Osteocyte (in vitro differentiated cells): ENCODE results near the gene CACNA1H. TPM values are rescaled to one million over a fixed set of nuclear protein-coding genes. Genes with fewer than 3 reads are reported as not detected.

ENCODE experiments used
- DNase-seq: peaks from one replicate; pipeline ENCODE4 v3.0.0; 2021; ENCODE audit warnings: mixed read lengths; ENCODE audit not compliant: unreplicated experiment; ENCODE audit errors: extremely low spot score
- H3K27ac Mint-ChIP-seq: one replicate; pipeline ENCODE4 v1.8.0; 2021; ENCODE audit warnings: mild to moderate bottlenecking, mixed read lengths; ENCODE audit not compliant: unreplicated experiment
- H3K27me3 Mint-ChIP-seq: one replicate; pipeline ENCODE4 v1.8.0; 2021; ENCODE audit warnings: mixed read lengths; ENCODE audit not compliant: unreplicated experiment
- H3K36me3 Mint-ChIP-seq: one replicate; pipeline ENCODE4 v1.8.0; 2021; ENCODE audit warnings: mixed read lengths; ENCODE audit not compliant: unreplicated experiment
- H3K4me1 Mint-ChIP-seq: one replicate; pipeline ENCODE4 v1.8.0; 2021; ENCODE audit warnings: mixed read lengths; ENCODE audit not compliant: unreplicated experiment
- H3K4me3 Mint-ChIP-seq: one replicate; pipeline ENCODE4 v1.8.0; 2021; ENCODE audit warnings: mild to moderate bottlenecking, moderate library complexity, mixed read lengths; ENCODE audit not compliant: unreplicated experiment
- H3K9me3 Mint-ChIP-seq: one replicate; pipeline ENCODE4 v1.8.0; 2021; ENCODE audit warnings: mixed read lengths; ENCODE audit not compliant: unreplicated experiment
- total RNA-seq: library from RNA; stranded (reverse); gene quantifications from 2 replicates; pipeline ENCODE4 v1.2.1, GENCODE V29; 2021
- TF ChIP-seq, protein P1 (sequence below): fragments of 200-600 bp; sonication (generic); IDR thresholded peaks from 2 replicates; pipeline ENCODE4 v1.5.0; 2021; ENCODE audit warnings: antibody characterized with exemption, mild to moderate bottlenecking, moderate library complexity

Gene CACNA1H
- total RNA-seq, 1 donor from 2014 or later: 21.2 TPM

DNA sequence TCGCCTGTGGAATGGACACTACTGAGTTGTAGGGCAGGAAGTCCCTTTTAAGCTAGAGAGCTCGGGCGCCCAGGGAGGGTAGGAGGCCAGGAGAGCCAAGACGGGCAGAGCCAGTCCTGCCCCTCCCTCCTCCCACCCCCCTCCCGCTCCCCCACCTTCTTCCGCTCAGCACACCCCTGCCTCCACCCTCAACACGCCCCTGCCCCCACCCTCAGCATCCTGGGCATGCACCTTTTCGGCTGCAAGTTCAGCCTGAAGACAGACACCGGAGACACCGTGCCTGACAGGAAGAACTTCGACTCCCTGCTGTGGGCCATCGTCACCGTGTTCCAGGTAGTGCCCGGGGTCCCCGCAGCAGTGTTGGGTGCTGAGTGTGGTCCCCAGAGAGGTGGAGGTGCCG is 53.9 kb downstream of the CACNA1H start:
- H3K27me3 Mint-ChIP-seq: no peaks in the 10 kb centered on the region
- H3K36me3 Mint-ChIP-seq: peaks cover 3% of the 10 kb centered on the region
- no peak for DNase-seq
- no peak overlapping the region for H3K27ac Mint-ChIP-seq
- H3K4me3 Mint-ChIP-seq: no peak overlapping the region
- H3K4me1 Mint-ChIP-seq: no peaks in the 10 kb centered on the region
- H3K9me3 Mint-ChIP-seq: no peaks in the 10 kb centered on the region
- TF ChIP-seq, protein P1, sequence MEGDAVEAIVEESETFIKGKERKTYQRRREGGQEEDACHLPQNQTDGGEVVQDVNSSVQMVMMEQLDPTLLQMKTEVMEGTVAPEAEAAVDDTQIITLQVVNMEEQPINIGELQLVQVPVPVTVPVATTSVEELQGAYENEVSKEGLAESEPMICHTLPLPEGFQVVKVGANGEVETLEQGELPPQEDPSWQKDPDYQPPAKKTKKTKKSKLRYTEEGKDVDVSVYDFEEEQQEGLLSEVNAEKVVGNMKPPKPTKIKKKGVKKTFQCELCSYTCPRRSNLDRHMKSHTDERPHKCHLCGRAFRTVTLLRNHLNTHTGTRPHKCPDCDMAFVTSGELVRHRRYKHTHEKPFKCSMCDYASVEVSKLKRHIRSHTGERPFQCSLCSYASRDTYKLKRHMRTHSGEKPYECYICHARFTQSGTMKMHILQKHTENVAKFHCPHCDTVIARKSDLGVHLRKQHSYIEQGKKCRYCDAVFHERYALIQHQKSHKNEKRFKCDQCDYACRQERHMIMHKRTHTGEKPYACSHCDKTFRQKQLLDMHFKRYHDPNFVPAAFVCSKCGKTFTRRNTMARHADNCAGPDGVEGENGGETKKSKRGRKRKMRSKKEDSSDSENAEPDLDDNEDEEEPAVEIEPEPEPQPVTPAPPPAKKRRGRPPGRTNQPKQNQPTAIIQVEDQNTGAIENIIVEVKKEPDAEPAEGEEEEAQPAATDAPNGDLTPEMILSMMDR: no peak

DNA sequence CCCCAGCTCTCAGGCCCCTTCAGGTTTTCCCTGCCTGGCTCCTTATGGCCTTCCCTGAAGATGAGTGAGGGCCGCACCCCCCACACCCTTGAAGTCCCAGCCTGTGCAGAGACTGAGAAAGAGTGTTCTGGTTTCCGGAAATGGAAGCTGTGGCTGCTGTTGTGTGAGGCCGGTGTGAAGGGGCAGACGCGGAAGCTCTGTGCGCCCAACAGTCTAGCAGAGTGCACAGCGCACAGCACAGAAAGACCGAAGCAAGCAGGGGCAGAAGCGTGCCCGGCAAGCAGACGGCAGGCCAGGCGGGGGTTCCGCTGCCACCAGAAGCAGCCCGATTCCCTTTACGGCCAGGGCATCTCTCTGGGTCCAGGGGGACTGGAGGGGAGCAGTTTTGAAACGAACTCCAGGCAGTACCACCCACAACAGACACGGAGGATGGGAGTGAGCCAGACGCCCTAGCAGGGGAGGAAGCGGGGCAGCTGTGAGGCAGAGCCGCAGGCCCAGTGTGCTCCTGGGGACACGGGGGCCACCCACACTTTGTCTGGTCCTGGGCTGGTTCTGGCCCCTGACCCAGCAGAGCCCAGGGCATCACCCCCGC is 55.4 kb downstream of the CACNA1H start:
- H3K4me3 Mint-ChIP-seq: no peak overlapping the region
- H3K4me1 Mint-ChIP-seq: no peaks in the 10 kb centered on the region
- no peak for DNase-seq
- H3K9me3 Mint-ChIP-seq: no peaks in the 10 kb centered on the region
- H3K36me3 Mint-ChIP-seq: peaks cover 3% of the 10 kb centered on the region
- no peaks in the 10 kb centered on the region for H3K27me3 Mint-ChIP-seq
- H3K27ac Mint-ChIP-seq: no peak overlapping the region
- TF ChIP-seq, protein P1: no peak

- Mint-ChIP-seq H3K4me1 (no peaks in the 10 kb centered on the region), H3K27me3 (no peaks in the 10 kb centered on the region), H3K9me3 (no peaks in the 10 kb centered on the region), H3K36me3 (peaks cover 3% of the 10 kb centered on the region), H3K4me3 (no peak overlapping the region), H3K27ac (no peak overlapping the region)
- DNase-seq: no peak
- TF ChIP-seq, protein P1: no peak
Observed at GRCh38 chr16:1209081-1209480, 56.2 kb downstream of the CACNA1H start.

- Mint-ChIP-seq H3K27me3 (no peaks in the 10 kb centered on the region), H3K9me3 (no peaks in the 10 kb centered on the region), H3K4me1 (no peaks in the 10 kb centered on the region), H3K36me3 (peaks cover under 1% of the 10 kb centered on the region), H3K4me3 (no peak overlapping the region), H3K27ac (no peak overlapping the region)
- no peak for DNase-seq
- TF ChIP-seq, protein P1: no peak
Observed at GRCh38 chr16:1210461-1210860, 57.6 kb downstream of the CACNA1H start.

DNA sequence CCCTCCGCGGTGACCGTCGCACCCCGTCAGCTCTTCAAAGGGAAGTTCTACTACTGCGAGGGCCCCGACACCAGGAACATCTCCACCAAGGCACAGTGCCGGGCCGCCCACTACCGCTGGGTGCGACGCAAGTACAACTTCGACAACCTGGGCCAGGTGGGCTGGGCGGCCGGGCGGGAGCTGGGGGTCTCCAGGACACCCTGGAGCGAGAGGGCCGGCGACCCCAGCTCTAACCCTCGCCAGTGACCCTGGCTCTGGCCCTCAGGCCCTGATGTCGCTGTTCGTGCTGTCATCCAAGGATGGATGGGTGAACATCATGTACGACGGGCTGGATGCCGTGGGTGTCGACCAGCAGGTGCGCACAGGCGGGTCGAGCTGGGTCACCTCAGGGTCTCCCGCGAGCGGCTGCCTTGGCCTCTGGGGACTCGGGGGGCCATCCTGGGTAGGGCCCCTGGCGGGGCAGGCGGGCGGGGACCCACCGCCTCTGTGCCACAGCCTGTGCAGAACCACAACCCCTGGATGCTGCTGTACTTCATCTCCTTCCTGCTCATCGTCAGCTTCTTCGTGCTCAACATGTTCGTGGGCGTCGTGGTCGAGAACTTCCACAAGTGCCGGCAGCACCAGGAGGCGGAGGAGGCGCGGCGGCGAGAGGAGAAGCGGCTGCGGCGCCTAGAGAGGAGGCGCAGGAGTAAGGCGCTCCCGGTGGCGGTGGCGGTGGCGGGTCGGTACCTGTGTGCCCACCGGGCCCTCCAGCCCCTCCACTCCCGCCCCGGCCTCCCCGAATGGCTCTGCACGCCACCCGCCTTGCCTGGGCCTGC is 58.8 kb downstream of the CACNA1H start:
- TF ChIP-seq, protein P1: no peak
- Mint-ChIP-seq H3K36me3 (no peaks in the 10 kb centered on the region), H3K27me3 (no peaks in the 10 kb centered on the region), H3K4me3 (no peak overlapping the region), H3K4me1 (no peaks in the 10 kb centered on the region), H3K27ac (no peak overlapping the region), H3K9me3 (no peaks in the 10 kb centered on the region)
- no peak for DNase-seq
